Vagina (tissue), 2 donors: ENCODE results near the gene ARHGAP23. TPM values are rescaled to one million over a fixed set of nuclear protein-coding genes. Genes with fewer than 3 reads are reported as not detected.
A peak's percentile ranks its signal among the peaks of the same experiment; 100 is the strongest.

ENCODE experiments used
- DNase-seq, 2 donors: peaks; one replicate each; pipeline ENCODE4 v3.0.0-alpha.2; 2017; ENCODE audit errors: extremely low spot score in 2 of 2
- H3K27ac ChIP-seq: fragments of 200-600 bp; sonication (generic); one replicate; pipeline ENCODE4 v1.5.1; 2019
- H3K27me3 ChIP-seq: fragments of 200-600 bp; sonication (generic); one replicate; pipeline ENCODE4 v1.5.1; 2019
- H3K36me3 ChIP-seq, 2 donors: fragments of 200-600 bp; sonication (generic); one replicate each; pipeline ENCODE4 v1.5.1; 2017 to 2019
- H3K4me1 ChIP-seq: fragments of 200-600 bp; sonication (generic); one replicate; pipeline ENCODE4 v1.5.1; 2019
- H3K4me3 ChIP-seq, 2 donors: fragments of 200-600 bp; sonication (generic); 1 replicate in 1 of 2; 2 replicates in 1 of 2; pipeline ENCODE4 v1.5.1; 2016 to 2019
- H3K9me3 ChIP-seq: fragments of 200-600 bp; sonication (generic); one replicate; pipeline ENCODE4 v1.5.1; 2019
- POLR2A ChIP-seq, 2 donors: fragments of 450-650 bp; IDR thresholded peaks; one replicate each; pipeline ENCODE4 v1.6.1; 2017; ENCODE audit warnings: antibody characterized with exemption in 2 of 2, mild to moderate bottlenecking in 2 of 2, moderate library complexity in 2 of 2
- POLR2AphosphoS5 ChIP-seq, 2 donors: sonication (generic); formaldehyde crosslinking; IDR thresholded peaks; one replicate each; pipeline ENCODE4 v1.9.0; 2017; ENCODE audit warnings: antibody characterized with exemption in 2 of 2, mild to moderate bottlenecking in 2 of 2, low read depth in 1 of 2; ENCODE audit not compliant: insufficient read depth in 1 of 2
- intact Hi-C: fragments of 100-400 bp; cut with DNase I; formaldehyde crosslinking; loops from one replicate; pipeline ENCODE4 v1.15.1; 2023
- total RNA-seq: library from RNA; depleted of rRNA; stranded (reverse); fragments of >200 nt; gene quantifications from one replicate; pipeline ENCODE4 v1.2.3, GENCODE V29; 2016
- TF ChIP-seq, protein P1 (sequence below), 3 experiments: fragments of 450-650 bp in 2 of 3; fragments of 200-600 bp in 1 of 3; sonication (generic) in 1 of 3; IDR thresholded peaks; one replicate each; pipeline ENCODE4 v1.5.1; 2017 to 2019; ENCODE audit warnings: antibody characterized with exemption in 3 of 3, mild to moderate bottlenecking in 2 of 3, moderate library complexity in 2 of 3

The ARHGAP23 gene, protein sequence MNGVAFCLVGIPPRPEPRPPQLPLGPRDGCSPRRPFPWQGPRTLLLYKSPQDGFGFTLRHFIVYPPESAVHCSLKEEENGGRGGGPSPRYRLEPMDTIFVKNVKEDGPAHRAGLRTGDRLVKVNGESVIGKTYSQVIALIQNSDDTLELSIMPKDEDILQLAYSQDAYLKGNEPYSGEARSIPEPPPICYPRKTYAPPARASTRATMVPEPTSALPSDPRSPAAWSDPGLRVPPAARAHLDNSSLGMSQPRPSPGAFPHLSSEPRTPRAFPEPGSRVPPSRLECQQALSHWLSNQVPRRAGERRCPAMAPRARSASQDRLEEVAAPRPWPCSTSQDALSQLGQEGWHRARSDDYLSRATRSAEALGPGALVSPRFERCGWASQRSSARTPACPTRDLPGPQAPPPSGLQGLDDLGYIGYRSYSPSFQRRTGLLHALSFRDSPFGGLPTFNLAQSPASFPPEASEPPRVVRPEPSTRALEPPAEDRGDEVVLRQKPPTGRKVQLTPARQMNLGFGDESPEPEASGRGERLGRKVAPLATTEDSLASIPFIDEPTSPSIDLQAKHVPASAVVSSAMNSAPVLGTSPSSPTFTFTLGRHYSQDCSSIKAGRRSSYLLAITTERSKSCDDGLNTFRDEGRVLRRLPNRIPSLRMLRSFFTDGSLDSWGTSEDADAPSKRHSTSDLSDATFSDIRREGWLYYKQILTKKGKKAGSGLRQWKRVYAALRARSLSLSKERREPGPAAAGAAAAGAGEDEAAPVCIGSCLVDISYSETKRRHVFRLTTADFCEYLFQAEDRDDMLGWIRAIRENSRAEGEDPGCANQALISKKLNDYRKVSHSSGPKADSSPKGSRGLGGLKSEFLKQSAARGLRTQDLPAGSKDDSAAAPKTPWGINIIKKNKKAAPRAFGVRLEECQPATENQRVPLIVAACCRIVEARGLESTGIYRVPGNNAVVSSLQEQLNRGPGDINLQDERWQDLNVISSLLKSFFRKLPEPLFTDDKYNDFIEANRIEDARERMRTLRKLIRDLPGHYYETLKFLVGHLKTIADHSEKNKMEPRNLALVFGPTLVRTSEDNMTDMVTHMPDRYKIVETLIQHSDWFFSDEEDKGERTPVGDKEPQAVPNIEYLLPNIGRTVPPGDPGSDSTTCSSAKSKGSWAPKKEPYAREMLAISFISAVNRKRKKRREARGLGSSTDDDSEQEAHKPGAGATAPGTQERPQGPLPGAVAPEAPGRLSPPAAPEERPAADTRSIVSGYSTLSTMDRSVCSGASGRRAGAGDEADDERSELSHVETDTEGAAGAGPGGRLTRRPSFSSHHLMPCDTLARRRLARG (N-terminal part only)
- total RNA-seq: 70.2 TPM

DNA sequence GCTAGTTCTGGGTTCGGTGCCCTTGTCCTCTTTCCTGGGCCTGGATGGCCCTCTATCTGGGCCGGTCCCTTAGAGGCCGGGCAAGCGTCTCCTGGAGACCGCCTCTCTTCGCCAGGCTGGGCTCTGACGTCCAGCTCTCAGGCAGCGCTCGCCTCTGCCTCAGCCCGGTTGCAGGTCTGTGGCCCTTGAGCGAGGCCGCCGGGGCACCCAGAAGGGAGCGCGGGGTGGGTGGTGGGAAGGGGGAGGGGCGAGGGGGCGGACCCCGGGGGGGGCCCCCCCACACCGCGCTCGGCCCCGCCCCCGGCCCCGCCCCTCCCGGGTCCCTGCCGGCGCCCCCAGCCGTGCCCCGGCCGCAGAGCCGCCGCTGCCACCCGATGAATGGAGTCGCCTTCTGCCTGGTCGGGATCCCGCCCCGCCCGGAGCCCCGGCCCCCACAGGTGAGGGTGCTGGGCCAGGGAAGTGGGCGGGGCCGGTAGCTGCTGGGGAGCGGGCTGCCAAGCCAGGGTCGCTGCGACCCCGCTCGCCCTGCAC, at the start of gene ARHGAP23:
TSS of gene ARHGAP23 (plus strand) at position 353 of the 531 bp plus-strand sequence. CDS start at position 375, 22 bp downstream.
- no peaks in the 10 kb centered on the region for H3K36me3 ChIP-seq
- no peaks in the 10 kb centered on the region for H3K27me3 ChIP-seq
- intact Hi-C loops: loop anchor here (10.0 kb wide), 1 partner anchor 57 kb away; no protein-coding TSS in a partner anchor
- peak within 1 kb of the TSS; percentile 92 for H3K27ac ChIP-seq
- no peak for DNase-seq
- no peaks in the 10 kb centered on the region for H3K9me3 ChIP-seq
- TF ChIP-seq, protein P1, sequence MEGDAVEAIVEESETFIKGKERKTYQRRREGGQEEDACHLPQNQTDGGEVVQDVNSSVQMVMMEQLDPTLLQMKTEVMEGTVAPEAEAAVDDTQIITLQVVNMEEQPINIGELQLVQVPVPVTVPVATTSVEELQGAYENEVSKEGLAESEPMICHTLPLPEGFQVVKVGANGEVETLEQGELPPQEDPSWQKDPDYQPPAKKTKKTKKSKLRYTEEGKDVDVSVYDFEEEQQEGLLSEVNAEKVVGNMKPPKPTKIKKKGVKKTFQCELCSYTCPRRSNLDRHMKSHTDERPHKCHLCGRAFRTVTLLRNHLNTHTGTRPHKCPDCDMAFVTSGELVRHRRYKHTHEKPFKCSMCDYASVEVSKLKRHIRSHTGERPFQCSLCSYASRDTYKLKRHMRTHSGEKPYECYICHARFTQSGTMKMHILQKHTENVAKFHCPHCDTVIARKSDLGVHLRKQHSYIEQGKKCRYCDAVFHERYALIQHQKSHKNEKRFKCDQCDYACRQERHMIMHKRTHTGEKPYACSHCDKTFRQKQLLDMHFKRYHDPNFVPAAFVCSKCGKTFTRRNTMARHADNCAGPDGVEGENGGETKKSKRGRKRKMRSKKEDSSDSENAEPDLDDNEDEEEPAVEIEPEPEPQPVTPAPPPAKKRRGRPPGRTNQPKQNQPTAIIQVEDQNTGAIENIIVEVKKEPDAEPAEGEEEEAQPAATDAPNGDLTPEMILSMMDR (IDR thresholded peaks at IDR 0.05): no peak
- TF ChIP-seq POLR2A (IDR thresholded peaks at IDR 0.05) (no peak), POLR2AphosphoS5 (IDR thresholded peaks at IDR 0.05; ENCODE audit: insufficient read depth in 1 of 2, low read depth in 1 of 2) (peak in 1 of 2 donors; percentile 44)
- H3K4me3 ChIP-seq: peak within 1 kb of the TSS; percentile 77 to 97
- H3K4me1 ChIP-seq: peaks cover 59% of the 10 kb centered on the region

DNA sequence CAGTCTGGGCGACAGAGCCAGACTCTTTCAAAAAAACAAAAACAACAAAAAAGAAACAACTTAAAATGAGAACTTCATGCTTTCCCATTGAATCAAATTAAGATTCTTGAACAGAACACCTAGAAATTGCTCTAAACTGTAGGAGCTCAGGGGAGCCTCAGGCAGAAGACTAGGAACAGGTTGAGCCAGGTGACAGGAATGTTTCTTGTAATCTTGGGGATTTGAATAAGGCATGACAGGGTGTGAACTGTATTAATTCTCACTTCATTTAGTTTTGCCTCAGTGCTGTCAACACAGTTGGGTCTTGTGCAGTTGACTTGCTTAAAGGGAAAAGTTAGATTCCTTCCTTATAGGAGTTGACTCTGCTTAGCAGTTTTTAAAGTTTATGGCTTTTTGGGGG, 48.8 kb upstream of the ARHGAP23 start:
- H3K27ac ChIP-seq: no peak overlapping the region
- H3K27me3 ChIP-seq: no peaks in the 10 kb centered on the region
- H3K4me3 ChIP-seq: no peak overlapping the region
- intact Hi-C loops: no loop called here
- DNase-seq: no peak
- no peaks in the 10 kb centered on the region for H3K4me1 ChIP-seq
- no peaks in the 10 kb centered on the region for H3K9me3 ChIP-seq
- TF ChIP-seq POLR2AphosphoS5 (IDR thresholded peaks at IDR 0.05; ENCODE audit: insufficient read depth in 1 of 2, low read depth in 1 of 2) (no peak), POLR2A (IDR thresholded peaks at IDR 0.05) (no peak)
- TF ChIP-seq, protein P1 (IDR thresholded peaks at IDR 0.05): no peak
- peaks cover 0 to 34% of the 10 kb centered on the region in 2 donors for H3K36me3 ChIP-seq

DNA sequence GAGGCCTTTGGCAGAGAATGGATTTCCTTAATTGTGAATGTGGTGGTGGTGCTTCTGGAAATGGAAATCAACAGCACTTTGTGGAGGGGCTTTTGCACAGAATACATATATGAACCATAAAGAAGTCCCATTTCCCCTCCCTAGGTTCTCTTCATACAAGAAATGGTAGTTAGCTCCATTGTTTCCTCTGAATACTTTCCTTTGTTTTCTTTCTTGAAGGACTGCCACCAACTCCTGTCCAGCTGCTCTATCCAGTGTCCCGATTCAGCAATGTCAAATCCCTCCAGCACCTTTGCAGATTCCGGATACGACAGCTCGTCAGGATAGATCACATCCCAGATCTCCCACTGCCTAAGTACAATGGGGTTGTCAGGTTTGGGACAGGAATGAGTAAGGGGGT, 33.2 kb upstream of the ARHGAP23 start:
- H3K4me3 ChIP-seq: no peak overlapping the region
- peaks cover under 1 to 42% of the 10 kb centered on the region in 2 donors for H3K36me3 ChIP-seq
- H3K9me3 ChIP-seq: no peaks in the 10 kb centered on the region
- H3K27me3 ChIP-seq: no peaks in the 10 kb centered on the region
- H3K27ac ChIP-seq: no peak overlapping the region
- no peak for DNase-seq
- TF ChIP-seq, protein P1 (IDR thresholded peaks at IDR 0.05): no peak
- H3K4me1 ChIP-seq: no peaks in the 10 kb centered on the region
- intact Hi-C loops: no loop called here

DNA sequence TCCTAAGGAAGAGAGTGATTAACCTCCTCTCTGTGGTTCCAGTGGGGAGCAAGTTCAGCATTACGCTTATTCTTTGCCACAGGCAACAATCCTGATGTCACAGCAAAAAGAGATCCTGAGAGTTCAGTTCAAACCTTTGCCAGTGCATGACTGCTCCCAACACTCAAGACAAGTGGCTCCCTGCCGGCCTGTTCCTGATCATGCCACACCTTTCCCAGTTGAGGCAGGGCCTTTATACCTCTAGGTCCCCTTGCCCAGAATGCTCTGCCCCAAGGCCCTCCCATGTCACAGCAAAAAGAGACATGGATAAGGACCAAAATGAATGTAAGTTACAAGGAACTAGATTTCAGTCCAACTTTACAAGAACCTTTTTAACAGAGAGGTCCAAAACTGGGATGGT, 31.0 kb upstream of the ARHGAP23 start:
- no peaks in the 10 kb centered on the region for H3K4me1 ChIP-seq
- TF ChIP-seq POLR2A (IDR thresholded peaks at IDR 0.05) (no peak), POLR2AphosphoS5 (IDR thresholded peaks at IDR 0.05; ENCODE audit: insufficient read depth in 1 of 2, low read depth in 1 of 2) (no peak)
- TF ChIP-seq, protein P1 (IDR thresholded peaks at IDR 0.05): no peak
- H3K27me3 ChIP-seq: no peaks in the 10 kb centered on the region
- H3K27ac ChIP-seq: no peak overlapping the region
- intact Hi-C loops: no loop called here
- no peak overlapping the region for H3K4me3 ChIP-seq
- no peak for DNase-seq
- H3K36me3 ChIP-seq: peaks cover 5 to 49% of the 10 kb centered on the region in 2 donors
- no peaks in the 10 kb centered on the region for H3K9me3 ChIP-seq
